Measurements from ENCODE around the gene GADL1. TPM values are rescaled to one million over a fixed set of nuclear protein-coding genes. Genes with fewer than 3 reads are reported as not detected.

The GADL1 gene
- total RNA-seq, 1 donor from 2014 or later = not detected

DNA sequence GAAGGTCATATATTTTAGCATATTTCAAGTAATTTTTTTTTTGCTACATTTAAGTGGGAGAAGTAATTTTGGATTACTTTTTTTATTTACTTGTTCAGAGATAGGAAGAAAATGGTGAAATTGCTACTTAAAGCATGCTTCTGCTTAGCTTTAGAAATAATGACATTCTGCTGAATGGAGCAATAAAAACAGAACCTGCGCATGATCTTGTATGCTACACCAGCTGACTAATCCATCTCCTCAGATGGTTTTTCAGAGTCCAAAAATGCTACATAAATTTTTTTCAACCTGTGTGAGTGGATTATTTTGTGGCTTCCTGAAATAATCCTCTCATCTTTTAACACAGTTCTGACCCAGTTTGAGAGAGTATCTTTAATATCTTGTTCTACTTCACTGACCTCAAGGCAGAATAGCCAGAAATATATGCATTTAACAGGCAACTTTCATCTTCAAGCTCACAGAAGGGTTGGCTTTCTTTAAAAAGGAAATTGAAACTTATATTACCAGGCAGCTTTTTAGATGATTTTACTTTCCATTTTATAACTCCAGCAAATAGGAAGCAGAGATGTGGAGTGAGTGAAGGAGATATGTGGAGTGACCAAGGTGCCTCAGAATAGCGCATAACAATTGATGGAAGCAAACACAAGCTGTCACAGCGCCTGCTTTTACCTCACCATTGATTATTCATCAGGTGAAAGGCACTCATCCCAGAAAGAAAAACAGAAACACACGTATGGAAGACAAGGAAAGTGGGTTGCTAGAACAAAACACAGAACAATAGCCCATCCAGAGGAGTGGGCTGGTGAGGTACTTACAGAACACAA lies 151.5 kb downstream of the GADL1 start:
- intact Hi-C loops (cut with DNase I) = no loop called here
- ATAC-seq = no peak

GRCh38 chr3:30741889-30742288 lies 152.6 kb downstream of the GADL1 start:
- intact Hi-C loops (cut with DNase I) = no loop called here
- no peak for ATAC-seq

More for the DNA sequence above, 151.5 kb downstream of the GADL1 start:
- DNase-seq (ENCODE audit: missing footprints) = no peak

DNA sequence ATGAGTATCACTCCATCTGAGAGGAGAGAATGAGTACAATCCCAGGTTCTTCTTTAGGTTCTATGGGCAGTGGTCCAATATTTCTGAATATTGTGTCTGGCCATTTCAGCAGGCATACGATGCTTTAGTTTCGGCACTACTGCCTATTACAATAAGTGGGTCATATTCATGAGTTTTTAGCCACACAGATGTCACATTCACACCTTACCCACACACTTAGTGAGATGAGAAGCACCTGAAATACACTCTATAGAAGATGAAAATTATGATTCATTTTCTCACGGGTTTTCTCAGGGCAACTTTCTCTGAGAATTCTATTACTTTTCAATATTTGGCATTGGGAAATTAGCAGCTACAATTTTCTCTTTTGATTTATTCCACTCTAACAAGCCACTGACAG lies 155.9 kb downstream of the GADL1 start:
- intact Hi-C loops (cut with DNase I) = no loop called here
- no peak for ATAC-seq
- DNase-seq (ENCODE audit: missing footprints) = no peak

More at GRCh38 chr3:30741889-30742288, 152.6 kb downstream of the GADL1 start:
- no peak for DNase-seq (ENCODE audit: missing footprints)

DNA sequence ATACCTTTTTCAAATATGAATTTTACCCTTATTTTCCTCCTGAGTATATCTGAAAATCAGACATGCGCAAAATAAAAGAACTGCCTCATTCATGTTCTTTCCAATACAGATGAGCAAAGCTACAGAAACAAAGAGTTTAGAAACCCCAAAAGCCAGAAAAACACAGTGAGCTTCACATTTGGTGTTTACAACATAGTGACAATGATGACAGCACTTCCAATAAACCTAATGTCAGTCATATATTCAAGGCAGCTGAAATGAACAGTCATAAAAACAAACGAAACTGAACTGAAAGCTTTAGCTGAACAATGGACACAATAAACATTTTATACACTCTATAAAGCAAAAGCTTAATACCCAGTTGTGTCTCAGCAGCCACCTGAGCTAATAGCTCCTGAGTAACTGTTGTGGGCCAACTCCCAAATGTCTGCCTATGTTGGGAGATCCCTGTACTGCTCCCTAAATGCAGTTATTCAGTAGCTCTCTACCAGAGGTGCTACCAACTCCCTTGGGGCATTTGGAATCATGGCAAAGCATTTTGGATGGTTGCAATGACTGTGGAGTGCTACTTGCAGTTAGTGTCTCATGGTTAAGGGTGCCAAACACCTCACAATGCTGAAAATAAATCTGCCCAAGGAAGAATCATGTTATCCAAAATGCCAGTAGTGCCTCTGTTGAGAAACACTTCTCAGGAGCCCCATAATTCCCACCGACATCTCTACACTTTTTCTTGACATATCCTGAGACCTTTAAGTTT lies 156.5 kb downstream of the GADL1 start:
- DNase-seq (ENCODE audit: missing footprints) (no peak), ATAC-seq (no peak)
- intact Hi-C loops (cut with DNase I) = no loop called here

DNA sequence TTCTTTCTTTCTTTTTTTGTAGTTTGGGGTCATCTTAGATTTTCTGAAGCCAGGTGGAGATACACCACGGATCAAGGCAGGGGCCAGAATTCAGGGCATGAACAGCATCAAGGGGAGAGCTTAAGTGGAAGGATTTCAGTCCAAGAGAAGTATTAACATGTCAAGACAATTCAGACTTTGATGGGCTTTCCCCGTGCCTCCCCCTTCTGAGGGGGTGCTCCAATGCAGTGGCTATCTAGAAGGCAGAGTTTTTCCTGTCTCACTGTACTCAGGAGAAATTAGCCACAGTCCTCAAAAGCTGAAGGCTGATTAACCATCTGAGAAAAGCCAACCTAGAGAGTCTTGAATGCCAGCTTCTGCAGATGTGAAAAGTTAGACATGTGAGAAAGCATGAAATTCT lies 160.8 kb downstream of the GADL1 start:
- DNase-seq (ENCODE audit: missing footprints) (no peak), ATAC-seq (no peak)
- intact Hi-C loops (cut with DNase I) = no loop called here

DNA sequence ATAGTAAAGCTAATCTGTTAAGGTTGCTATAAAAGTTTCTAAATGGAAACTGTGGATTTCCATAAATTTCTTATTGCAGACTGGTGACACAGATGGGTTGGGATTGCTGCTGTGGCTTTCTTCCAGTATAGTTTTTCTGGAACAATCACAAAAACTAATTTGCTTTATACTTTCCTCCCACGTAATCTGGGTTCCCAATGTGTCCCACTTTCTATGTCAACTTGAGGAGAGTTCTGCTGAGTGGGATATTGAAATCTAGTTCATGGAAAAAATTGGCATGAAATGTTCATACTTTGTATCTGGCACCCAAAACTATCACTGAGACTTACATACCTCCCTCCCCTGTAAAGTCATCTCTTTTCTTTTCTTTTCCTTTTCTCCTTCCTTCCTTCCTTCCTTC lies 161.3 kb downstream of the GADL1 start:
- intact Hi-C loops (cut with DNase I) = no loop called here
- ATAC-seq = no peak
- DNase-seq (ENCODE audit: missing footprints) = no peak

DNA sequence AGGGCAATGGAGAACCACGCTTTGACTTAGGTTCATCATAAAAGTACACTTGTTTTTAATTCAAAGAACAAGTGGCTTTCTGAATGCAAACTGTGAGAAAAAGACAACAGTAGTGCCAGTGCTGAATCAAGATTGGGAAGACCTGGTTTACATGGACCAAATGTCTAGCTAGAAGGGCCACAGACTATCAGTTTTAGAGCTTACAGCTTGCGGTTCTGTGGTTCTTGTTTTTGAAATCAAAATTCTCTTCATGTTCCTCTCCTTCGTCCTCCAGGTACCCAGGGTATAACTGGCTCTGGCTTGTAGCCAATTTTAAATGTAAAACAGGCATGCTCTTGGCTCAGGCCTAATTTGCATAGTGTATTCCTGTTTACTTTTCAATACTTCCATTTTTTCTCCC lies 163.5 kb downstream of the GADL1 start:
- DNase-seq (ENCODE audit: missing footprints) (no peak), ATAC-seq (no peak)
- intact Hi-C loops (cut with DNase I) = no loop called here

DNA sequence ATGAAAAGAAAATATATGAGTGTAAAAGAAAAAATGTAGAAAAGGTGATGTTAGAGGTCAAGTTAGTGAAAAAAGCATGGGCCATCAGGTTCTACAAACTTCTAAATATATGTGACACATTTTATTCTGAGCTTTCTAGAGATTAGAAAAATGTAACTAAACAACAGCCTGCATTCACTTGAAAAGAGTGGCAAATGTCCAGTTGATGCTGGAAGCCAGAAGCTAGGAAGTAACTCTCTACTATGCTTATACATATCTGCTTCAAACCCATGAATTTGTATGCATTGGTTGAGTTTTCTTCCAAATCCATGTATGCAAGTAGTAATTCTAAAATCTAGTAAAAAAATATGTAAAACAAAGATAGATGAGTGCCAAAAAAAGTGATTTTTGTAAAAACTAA lies 164.5 kb downstream of the GADL1 start:
- intact Hi-C loops (cut with DNase I) = no loop called here
- ATAC-seq = no peak

DNA sequence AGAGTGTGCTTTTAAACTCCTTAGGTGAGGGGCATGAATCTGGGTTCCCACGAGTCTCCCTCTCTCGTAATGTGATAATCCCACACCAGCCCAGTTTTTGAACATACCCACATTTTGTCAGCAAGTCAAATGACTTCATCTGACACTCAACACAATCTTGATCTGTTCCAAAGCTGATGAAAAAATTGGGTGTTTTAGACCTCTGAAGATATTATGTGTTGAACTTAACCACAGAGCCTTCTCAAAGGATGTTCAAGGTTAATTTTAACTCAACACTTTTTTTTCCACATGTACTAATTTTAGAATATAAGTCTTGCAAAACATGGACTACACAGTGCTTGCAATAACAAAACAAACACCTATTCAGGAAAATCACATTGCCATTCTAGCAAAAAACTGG lies 164.9 kb downstream of the GADL1 start:
- ATAC-seq = no peak
- no peak for DNase-seq (ENCODE audit: missing footprints)
- intact Hi-C loops (cut with DNase I) = no loop called here

More for the DNA sequence above, 164.5 kb downstream of the GADL1 start:
- DNase-seq (ENCODE audit: missing footprints) = no peak

- intact Hi-C loops (cut with DNase I) = no loop called here
- ATAC-seq = no peak
- DNase-seq (ENCODE audit: missing footprints) = no peak
These were observed 166.3 kb downstream of the GADL1 start for GRCh38 chr3:30728143-30728542.

- no peak for ATAC-seq
- intact Hi-C loops (cut with DNase I) = no loop called here
These were observed 169.6 kb downstream of the GADL1 start for GRCh38 chr3:30724863-30725262.

DNA sequence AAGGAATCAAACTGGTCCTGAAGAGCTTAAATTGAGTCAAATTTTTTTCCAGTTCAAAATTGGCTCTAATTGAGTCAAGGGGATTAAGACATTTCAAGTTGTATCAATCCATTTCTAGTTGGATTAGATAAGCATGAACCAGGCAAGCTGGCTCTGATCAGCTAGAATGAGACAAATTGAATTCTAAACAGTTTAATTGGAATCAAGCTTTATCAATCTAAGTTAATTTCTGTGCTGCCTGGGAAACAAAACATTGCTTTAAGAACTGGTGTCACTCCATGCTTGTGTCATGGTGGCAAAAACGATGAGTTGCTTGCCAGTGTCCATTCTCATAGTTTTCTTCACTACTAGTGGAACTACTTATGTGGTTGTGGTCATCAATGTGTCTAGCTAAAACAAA lies 171.2 kb downstream of the GADL1 start:
- ATAC-seq (no peak), DNase-seq (ENCODE audit: missing footprints) (no peak)
- intact Hi-C loops (cut with DNase I) = no loop called here

More at GRCh38 chr3:30724863-30725262, 169.6 kb downstream of the GADL1 start:
- no peak for DNase-seq (ENCODE audit: missing footprints)

GRCh38 chr3:30721314-30721634 lies 173.2 kb downstream of the GADL1 start:
- intact Hi-C loops (cut with DNase I) = no loop called here
- ATAC-seq (no peak), DNase-seq (ENCODE audit: missing footprints) (no peak)

DNA sequence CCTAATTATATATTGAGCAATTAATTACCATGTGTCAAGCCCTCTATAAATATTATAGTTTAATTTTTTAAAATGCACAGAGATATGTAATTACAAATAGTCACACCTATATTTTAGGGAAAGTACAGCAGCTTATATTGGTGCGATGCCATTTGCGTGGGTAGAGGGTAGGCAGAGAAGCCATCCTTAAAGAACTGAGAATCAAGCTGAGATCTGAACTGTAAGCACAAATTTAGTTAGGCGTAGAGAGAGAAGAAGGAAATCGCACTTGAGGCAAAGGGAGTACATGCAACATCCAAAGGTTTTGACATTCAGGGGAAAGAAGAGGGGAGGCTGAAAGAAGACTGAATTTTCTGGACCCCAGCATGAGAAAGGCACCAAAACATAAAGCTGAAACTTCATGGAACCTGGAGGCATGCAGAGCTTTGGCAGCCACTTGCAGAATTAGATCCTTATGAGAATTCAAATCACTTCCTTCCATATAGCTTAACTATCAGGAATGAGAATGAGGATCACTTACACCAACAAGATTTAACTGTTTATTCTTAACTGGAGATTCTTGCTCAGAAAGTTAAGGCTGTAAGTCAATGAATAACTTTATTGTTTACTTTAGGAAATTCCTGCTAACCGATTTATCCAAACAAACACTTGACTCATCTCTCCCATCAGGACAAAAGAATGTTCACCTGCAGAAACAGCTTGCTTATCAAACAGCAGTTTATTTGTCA lies 173.7 kb downstream of the GADL1 start:
- ATAC-seq = no peak
- intact Hi-C loops (cut with DNase I) = no loop called here
- no peak for DNase-seq (ENCODE audit: missing footprints)

- intact Hi-C loops (cut with DNase I) = no loop called here
These were observed 174.9 kb downstream of the GADL1 start for GRCh38 chr3:30719536-30719935.

DNA sequence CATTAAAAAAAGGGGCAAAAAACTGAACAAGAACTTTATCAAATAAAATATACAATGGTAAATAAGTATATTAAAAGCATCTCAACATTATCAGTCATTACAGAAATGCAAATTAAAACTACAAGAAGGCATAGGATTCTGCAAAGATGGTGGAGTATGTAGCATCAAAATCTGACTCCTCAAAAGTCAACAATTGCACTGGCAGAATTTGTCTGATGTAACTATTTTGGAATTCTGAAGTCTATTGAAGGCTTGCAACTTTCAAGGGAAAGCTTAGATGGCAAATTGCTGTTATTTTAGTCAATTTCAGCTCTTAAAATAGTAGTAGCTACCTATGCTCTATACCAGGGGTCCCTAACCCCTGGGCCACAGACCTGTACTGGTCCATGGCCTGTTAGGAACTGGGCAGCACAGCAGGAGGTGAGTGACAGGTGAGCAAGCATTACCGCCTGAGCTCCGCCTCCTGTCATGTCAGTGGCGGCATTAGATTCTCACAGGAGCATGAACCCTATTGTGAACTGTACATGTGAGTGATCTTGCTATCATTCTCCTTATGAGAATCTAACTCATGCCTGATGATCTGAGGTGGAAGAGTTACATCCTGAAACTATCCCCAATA lies 180.5 kb downstream of the GADL1 start:
- intact Hi-C loops (cut with DNase I) = no loop called here
- ATAC-seq (no peak), DNase-seq (ENCODE audit: missing footprints) (no peak)

More at GRCh38 chr3:30719536-30719935, 174.9 kb downstream of the GADL1 start:
- DNase-seq (ENCODE audit: missing footprints) (no peak), ATAC-seq (no peak)

DNA sequence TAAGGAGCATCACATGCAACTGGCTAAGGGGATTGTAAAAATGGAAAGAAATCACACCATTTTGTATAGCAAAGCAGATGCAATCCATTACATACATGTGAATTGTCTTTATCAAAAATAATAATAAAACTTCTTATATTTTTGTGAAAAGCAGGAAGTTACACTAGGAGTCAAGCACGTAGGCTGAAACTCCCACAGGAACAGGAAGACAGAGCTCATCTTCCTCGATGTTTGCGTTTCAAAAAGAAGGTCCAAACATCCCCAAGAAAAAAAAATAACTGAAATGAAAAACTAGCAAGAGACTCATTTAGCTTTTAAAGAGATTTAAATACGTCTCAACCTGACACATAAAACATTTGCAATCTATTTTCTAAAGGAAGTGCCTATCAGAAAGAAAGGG lies 181.5 kb downstream of the GADL1 start:
- DNase-seq (ENCODE audit: missing footprints) (no peak), ATAC-seq (no peak)
- intact Hi-C loops (cut with DNase I) = no loop called here

DNA sequence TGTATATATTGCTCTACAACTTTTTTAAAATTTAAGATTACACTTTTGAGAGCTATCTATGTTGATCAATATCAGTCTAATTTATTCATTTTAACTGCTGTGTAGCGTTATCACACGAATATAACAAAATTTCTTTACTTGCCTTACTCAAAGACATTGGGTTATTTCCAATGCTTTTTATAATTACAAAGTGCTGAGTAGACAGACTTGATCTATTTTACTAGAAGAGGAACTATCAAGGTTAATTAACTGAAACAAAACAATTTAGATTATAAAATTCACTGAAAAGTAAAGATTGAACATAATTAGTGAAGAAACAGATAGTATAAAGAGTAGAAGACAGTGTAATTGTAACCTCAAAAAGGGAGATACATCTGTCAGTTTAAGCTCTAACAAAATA lies 182.6 kb downstream of the GADL1 start:
- intact Hi-C loops (cut with DNase I) = no loop called here
- no peak for ATAC-seq
- DNase-seq (ENCODE audit: missing footprints) = no peak

DNA sequence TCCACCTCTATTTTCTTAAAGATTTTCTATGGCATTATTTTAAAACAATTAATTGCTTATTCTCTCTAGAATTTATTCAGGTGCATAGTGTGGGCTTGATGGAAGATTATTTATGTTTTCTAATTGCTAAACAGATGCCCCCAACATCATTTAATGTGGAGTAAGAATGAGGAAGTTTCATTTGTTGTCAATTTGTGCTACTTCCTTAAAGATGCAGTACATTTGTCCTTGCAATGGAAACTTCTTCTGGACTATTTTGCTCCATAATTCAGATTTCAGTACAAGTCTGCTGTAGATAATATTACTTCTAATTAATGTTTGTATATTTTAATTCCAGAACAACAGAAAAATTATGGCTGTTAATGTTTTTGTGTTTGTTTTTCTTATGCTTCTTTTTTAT lies 183.3 kb downstream of the GADL1 start:
- no peak for ATAC-seq
- DNase-seq (ENCODE audit: missing footprints) = no peak
- intact Hi-C loops (cut with DNase I) = no loop called here
